Stomach (tissue), 9 donors: Measurements from ENCODE around the gene GET3. TPM values are rescaled to one million over a fixed set of nuclear protein-coding genes. Genes with fewer than 3 reads are reported as not detected.

Experiments used
- DNase-seq, 2 donors: peaks; one replicate each; pipeline versions ENCODE4 v3.0.0 to v3.0.0-alpha.2; 2013 to 2019
- H3K27ac ChIP-seq, 5 donors: fragments of 200-600 bp in 4 of 5; sonication (generic) in 4 of 5; one replicate each; pipeline ENCODE4 v1.5.1; 2013 to 2019; ENCODE audit warnings: mild to moderate bottlenecking in 1 of 5, moderate library complexity in 1 of 5
- H3K27me3 ChIP-seq, 3 donors: fragments of 200-600 bp; sonication (generic); one replicate each; pipeline ENCODE4 v1.5.1; 2017 to 2019; ENCODE audit warnings: mixed run types in 1 of 3
- H3K36me3 ChIP-seq, 4 donors: fragments of 200-600 bp; sonication (generic); 1 replicate in 3 of 4; 2 replicates in 1 of 4; pipeline ENCODE4 v1.5.1; 2016 to 2019
- H3K4me1 ChIP-seq, 4 donors: fragments of 200-600 bp; sonication (generic); one replicate each; pipeline ENCODE4 v1.5.1; 2016 to 2019
- H3K4me3 ChIP-seq, 4 donors: fragments of 200-600 bp; sonication (generic) in 3 of 4; one replicate each; pipeline ENCODE4 v1.5.1; 2016 to 2019; ENCODE audit warnings: mild to moderate bottlenecking in 1 of 4
- H3K9me3 ChIP-seq, 4 donors: fragments of 200-600 bp; sonication (generic); one replicate each; pipeline ENCODE4 v1.5.1; 2016 to 2019
- EP300 ChIP-seq: sonication (generic); formaldehyde crosslinking; IDR thresholded peaks from one replicate; pipeline ENCODE4 v1.6.1; 2017; ENCODE audit warnings: antibody characterized with exemption
- POLR2A ChIP-seq, 4 donors: fragments of 450-650 bp; IDR thresholded peaks; one replicate each; pipeline ENCODE4 v1.6.1; 2016; ENCODE audit warnings: antibody characterized with exemption in 4 of 4, control low read depth in 2 of 4, mild to moderate bottlenecking in 1 of 4, moderate library complexity in 1 of 4
- POLR2AphosphoS5 ChIP-seq, 3 donors: sonication (generic); formaldehyde crosslinking; IDR thresholded peaks; one replicate each; pipeline ENCODE4 v1.6.1; 2016; ENCODE audit warnings: antibody characterized with exemption in 3 of 3
- WGBS, 5 donors: extraction: QIAGEN DNeasy Blood & Tissue Kit in 3 of 5; methylation state at CpG; one replicate each; pipeline versions ENCODE4 v1.1.5 to v1.1.7; 2013 to 2018; 5-methylcytosine and 5-hydroxymethylcytosine counted together
- intact Hi-C: fragments of 100-400 bp; cut with DNase I; formaldehyde crosslinking; loops from one replicate; pipeline ENCODE4 v1.15.1; 2023; ENCODE audit warnings: low total_unique reads
- polyA plus RNA-seq, 3 donors: library from polyadenylated mRNA; stranded (reverse); fragments of 200-250 nt; gene quantifications; one replicate each; pipeline ENCODE4 v1.2.3, GENCODE V29; 2013
- total RNA-seq, 5 donors: library from RNA; depleted of rRNA; stranded (reverse); fragments of >200 nt; gene quantifications; one replicate each; pipeline versions ENCODE4 v1.1.0 to v1.2.3, GENCODE V29; 2014 to 2016
- TF ChIP-seq, protein P1 (sequence below), 7 experiments: fragments of 450-650 bp in 4 of 7; fragments of 200-600 bp in 3 of 7; sonication (generic) in 3 of 7; IDR thresholded peaks; one replicate each; pipeline ENCODE4 v1.5.1; 2016 to 2019; ENCODE audit warnings: antibody characterized with exemption in 7 of 7, control low read depth in 2 of 7, mild to moderate bottlenecking in 1 of 7
- donor health status: healthy with polysubstance abuse.
- donor health status: Bipolar disorder and iron deficiency.
- donor health status: healthy.

The GET3 gene
- total and polyA plus RNA-seq, 8 donors, result 0.89 to 90.4 (median 21.8) TPM

GRCh38 chr19:12787458-12787857, 50.2 kb downstream of the GET3 start:
- intact Hi-C loops, result no loop called here
- 38 to 58% (median 44%) methylated on average over 10 of the region's 10 CpGs for whole genome bisulfite sequencing, 5 donors
- Histone ChIP-seq H3K27ac (peak overlapping the region; percentile 92 to 100 (median 95)), H3K9me3 (no peaks in the 10 kb centered on the region), H3K27me3 (no peaks in the 10 kb centered on the region), H3K4me1 (peaks cover 75 to 83% (median 77%) of the 10 kb centered on the region in 4 donors), H3K4me3 (peak overlapping the region in 1 of 4 donors; percentile 89), H3K36me3 (no peaks in the 10 kb centered on the region)
- no peak for TF ChIP-seq POLR2A (IDR thresholded peaks at IDR 0.05)
- no peak for TF ChIP-seq POLR2AphosphoS5 (IDR thresholded peaks at IDR 0.05)
- TF ChIP-seq EP300, result no peak
- TF ChIP-seq, protein P1, sequence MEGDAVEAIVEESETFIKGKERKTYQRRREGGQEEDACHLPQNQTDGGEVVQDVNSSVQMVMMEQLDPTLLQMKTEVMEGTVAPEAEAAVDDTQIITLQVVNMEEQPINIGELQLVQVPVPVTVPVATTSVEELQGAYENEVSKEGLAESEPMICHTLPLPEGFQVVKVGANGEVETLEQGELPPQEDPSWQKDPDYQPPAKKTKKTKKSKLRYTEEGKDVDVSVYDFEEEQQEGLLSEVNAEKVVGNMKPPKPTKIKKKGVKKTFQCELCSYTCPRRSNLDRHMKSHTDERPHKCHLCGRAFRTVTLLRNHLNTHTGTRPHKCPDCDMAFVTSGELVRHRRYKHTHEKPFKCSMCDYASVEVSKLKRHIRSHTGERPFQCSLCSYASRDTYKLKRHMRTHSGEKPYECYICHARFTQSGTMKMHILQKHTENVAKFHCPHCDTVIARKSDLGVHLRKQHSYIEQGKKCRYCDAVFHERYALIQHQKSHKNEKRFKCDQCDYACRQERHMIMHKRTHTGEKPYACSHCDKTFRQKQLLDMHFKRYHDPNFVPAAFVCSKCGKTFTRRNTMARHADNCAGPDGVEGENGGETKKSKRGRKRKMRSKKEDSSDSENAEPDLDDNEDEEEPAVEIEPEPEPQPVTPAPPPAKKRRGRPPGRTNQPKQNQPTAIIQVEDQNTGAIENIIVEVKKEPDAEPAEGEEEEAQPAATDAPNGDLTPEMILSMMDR (IDR thresholded peaks at IDR 0.05), result no peak
- DNase-seq, result no peak

DNA sequence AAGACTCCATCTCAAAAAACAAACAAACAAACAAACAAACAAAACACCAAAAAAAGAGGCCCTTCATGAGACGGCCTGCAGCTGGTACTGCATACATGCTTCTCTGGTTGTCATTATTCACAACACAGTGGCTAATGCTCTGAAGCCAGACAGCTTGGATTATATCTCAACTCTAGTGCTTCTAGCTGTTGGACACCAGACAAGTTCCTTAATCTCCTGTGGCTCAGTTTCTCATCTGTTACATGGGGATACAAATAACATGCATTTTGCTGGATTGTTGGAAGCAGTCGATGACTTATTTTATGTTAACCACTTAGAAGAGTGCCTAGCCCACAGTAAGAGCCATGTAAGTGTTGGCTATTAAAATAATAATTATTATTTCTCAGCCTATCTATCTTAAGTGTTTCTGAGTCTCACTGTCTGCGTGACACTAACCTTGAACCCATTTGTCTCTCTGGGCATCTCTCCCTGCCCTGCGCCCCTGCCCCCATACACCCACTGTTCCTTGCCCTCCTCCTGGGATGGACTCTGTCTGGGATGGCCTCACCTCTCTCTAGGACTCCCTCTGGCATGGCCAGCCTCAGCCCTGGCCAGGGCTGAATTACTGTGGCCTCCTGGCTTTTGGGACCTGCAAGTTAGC, 50.9 kb downstream of the GET3 start:
- H3K9me3 ChIP-seq, result no peaks in the 10 kb centered on the region
- intact Hi-C loops, result no loop called here
- H3K4me3 ChIP-seq, result peak overlapping the region; percentile 79 to 93 (median 86)
- DNase-seq, result peak in 1 of 2 donors; percentile 86
- no peaks in the 10 kb centered on the region for H3K36me3 ChIP-seq
- peaks cover 68 to 76% (median 70%) of the 10 kb centered on the region in 4 donors for H3K4me1 ChIP-seq
- TF ChIP-seq POLR2AphosphoS5 (IDR thresholded peaks at IDR 0.05) (peak in 1 of 3 donors; percentile 52), POLR2A (IDR thresholded peaks at IDR 0.05) (no peak)
- H3K27ac ChIP-seq, result peak overlapping the region; percentile 92 to 100 (median 99)
- WGBS, 5 donors, result 40 to 48% (median 43%) methylated on average over 4 of the region's 4 CpGs
- no peaks in the 10 kb centered on the region for H3K27me3 ChIP-seq

- no peaks in the 10 kb centered on the region for H3K36me3 ChIP-seq
- peak overlapping the region; percentile 79 to 93 (median 86) for H3K4me3 ChIP-seq
- intact Hi-C loops, result no loop called here
- H3K4me1 ChIP-seq, result peaks cover 63 to 72% (median 66%) of the 10 kb centered on the region in 4 donors
- TF ChIP-seq POLR2AphosphoS5 (IDR thresholded peaks at IDR 0.05), result peak; percentile 10 to 32 (median 31)
- TF ChIP-seq POLR2A (IDR thresholded peaks at IDR 0.05), result no peak
- no peak for TF ChIP-seq EP300
- TF ChIP-seq, protein P1 (IDR thresholded peaks at IDR 0.05), result no peak
- peak overlapping the region; percentile 92 to 100 (median 99) for H3K27ac ChIP-seq
- H3K27me3 ChIP-seq, result no peaks in the 10 kb centered on the region
- H3K9me3 ChIP-seq, result no peaks in the 10 kb centered on the region
- DNase-seq, result peak; percentile 81 to 95
- WGBS, 5 donors, result 0 to 4% (median 1%) methylated on average over 6 to 12 of the region's 12 CpGs
Observed at GRCh38 chr19:12788682-12789097, 51.4 kb downstream of the GET3 start.

- peaks cover 62 to 72% (median 64%) of the 10 kb centered on the region in 4 donors for H3K4me1 ChIP-seq
Observed at GRCh38 chr19:12789098-12789903, 52.0 kb downstream of the GET3 start.

More at GRCh38 chr19:12789098-12789903, 52.0 kb downstream of the GET3 start:
- intact Hi-C loops, result no loop called here
- TF ChIP-seq POLR2A (IDR thresholded peaks at IDR 0.05) (no peak), POLR2AphosphoS5 (IDR thresholded peaks at IDR 0.05) (no peak), EP300 (no peak)
- TF ChIP-seq, protein P1 (IDR thresholded peaks at IDR 0.05), result no peak
- Histone ChIP-seq H3K27me3 (no peaks in the 10 kb centered on the region), H3K36me3 (no peaks in the 10 kb centered on the region), H3K9me3 (no peaks in the 10 kb centered on the region), H3K4me3 (peak overlapping the region; percentile 79 to 93 (median 86)), H3K27ac (peak overlapping the region; percentile 92 to 100 (median 99))
- DNase-seq, result no peak
- WGBS, 5 donors, result 0 to 3% (median 1%) methylated on average over 6 to 46 of the region's 46 CpGs
